HepG2 (cell line): ENCODE results near the gene EVPLL. TPM values are rescaled to one million over a fixed set of nuclear protein-coding genes. Genes with fewer than 3 reads are reported as not detected.

ENCODE experiments used
- ATAC-seq: fragments of 200-7000 bp; cut with Tn5 transposase; 3 replicates; pipeline ENCODE4 v1.9.1; 2020; ENCODE audit warnings: mild to moderate bottlenecking, moderate library complexity
- BruUV-seq: library from RNA; stranded (reverse); fragments of 400-500 nt; replicated peaks from 2 replicates; lab custom pipeline; 2021; lab: Mats Ljungman, UMichigan
- CTCF ChIA-PET: fragments of 300-600 bp; formaldehyde crosslinking; extraction: SDS; loops from one replicate; lab custom pipeline; 2021; ENCODE audit warnings: low total read pairs, inconsistent platforms, low intra/inter-chr PET ratio; lab: Yijun Ruan, JAX
- POLR2A ChIA-PET: fragments of 350-600 bp; sonication (Branson Sonifier 250); formaldehyde crosslinking; loops from one replicate; lab custom pipeline; 2020; ENCODE audit warnings: antibody characterized with exemption, inconsistent platforms; lab: Yijun Ruan, JAX
- DNase-seq: peaks from one replicate; pipeline ENCODE4 v3.0.0-alpha.2; 2015; ENCODE audit warnings: low spot score
- FAIRE-seq: peaks from 3 replicates; lab custom pipeline; 2011; peaks lifted over from hg19 to GRCh38; lab: Jason Lieb, UNC
- H2AFZ ChIP-seq: one replicate; pipeline ENCODE4 v1.6.1; 2011; ENCODE audit warnings: low read length, inconsistent platforms
- H3K27ac ChIP-seq: fragments of 300-600 bp; 3 replicates; pipeline ENCODE4 v1.8.0; 2011; ENCODE audit warnings: mixed run types, mild to moderate bottlenecking, mixed read lengths, low read length, inconsistent platforms; ENCODE audit not compliant: insufficient read depth; ENCODE audit errors: extremely low read length
- H3K27me3 ChIP-seq, 2 experiments: fragments of 200-600 bp in 1 of 2; 2 replicates in 1 of 2; 3 replicates in 1 of 2; pipeline versions ENCODE4 v1.6.0 to v1.8.0; 2011; ENCODE audit warnings: low read length in 2 of 2, mild to moderate bottlenecking in 2 of 2, moderate library complexity in 2 of 2, inconsistent platforms in 1 of 2; ENCODE audit not compliant: insufficient read depth in 2 of 2, control insufficient read depth in 1 of 2
- H3K36me3 ChIP-seq, 2 experiments: fragments of 200-600 bp in 1 of 2; replicated peaks in 1 of 2; 2 replicates in 1 of 2; 3 replicates in 1 of 2; pipeline versions ENCODE4 v1.5.1 to v1.8.0; 2011; ENCODE audit warnings: low read length in 2 of 2, inconsistent platforms in 1 of 2; ENCODE audit not compliant: insufficient read depth in 2 of 2, control insufficient read depth in 1 of 2
- H3K4me1 ChIP-seq: 2 replicates; pipeline ENCODE4 v1.5.1; 2012; ENCODE audit warnings: low read length, inconsistent platforms; ENCODE audit not compliant: insufficient read depth
- H3K4me2 ChIP-seq: 2 replicates; pipeline ENCODE4 v1.6.0; 2011; ENCODE audit warnings: low read depth, low read length, inconsistent platforms
- H3K4me3 ChIP-seq, 3 experiments: fragments of 200-600 bp in 1 of 3; sonication (generic), shearing (Covaris generic) in 1 of 3; replicated peaks in 1 of 3; 2 replicates each; pipeline ENCODE4 v1.5.1; 2011 to 2016; ENCODE audit warnings: low read length in 3 of 3, inconsistent platforms in 2 of 3, low read depth in 2 of 3, mild to moderate bottlenecking in 2 of 3, control low read depth in 1 of 3, mixed read lengths in 1 of 3; ENCODE audit not compliant: insufficient read depth in 1 of 3
- H3K79me2 ChIP-seq: one replicate; pipeline ENCODE4 v1.6.1; 2011; ENCODE audit warnings: low read length, inconsistent platforms; ENCODE audit not compliant: insufficient read depth
- H3K9ac ChIP-seq: 2 replicates; pipeline ENCODE4 v1.6.0; 2011; ENCODE audit warnings: mild to moderate bottlenecking, low read depth, low read length, inconsistent platforms; ENCODE audit not compliant: insufficient read depth
- H3K9me3 ChIP-seq: 2 replicates; pipeline ENCODE4 v1.5.1; 2012; ENCODE audit warnings: mild to moderate bottlenecking, low read length
- H4K20me1 ChIP-seq: 2 replicates; pipeline ENCODE4 v1.6.0; 2011; ENCODE audit warnings: inconsistent platforms, mild to moderate bottlenecking, low read length, moderate library complexity; ENCODE audit not compliant: insufficient read depth
- BCL6 ChIP-seq: IDR thresholded peaks from 2 replicates; pipeline ENCODE4 v1.6.1; 2016; ENCODE audit warnings: missing genetic modification reagents, missing compliant biosample characterization
- BRD4 ChIP-seq: sonication (generic); formaldehyde crosslinking; IDR thresholded peaks from 2 replicates; pipeline ENCODE4 v1.4.0; 2020; ENCODE audit warnings: missing genetic modification reagents
- CBX2 ChIP-seq, 2 experiments: fragments of 200-600 bp in 1 of 2; sonication (generic); formaldehyde crosslinking in 1 of 2; IDR thresholded peaks; 2 replicates each; pipeline versions ENCODE4 v1.7.0 to v1.8.1; 2018 to 2022; ENCODE audit warnings: low read depth in 2 of 2, low read length in 1 of 2, mild to moderate bottlenecking in 1 of 2, missing genetic modification reagents in 1 of 2
- CHD2 ChIP-seq: IDR thresholded peaks from 2 replicates; pipeline ENCODE4 v1.6.1; 2011; ENCODE audit warnings: low read depth, low read length, improper control_type of control experiment
- DRAP1 ChIP-seq: IDR thresholded peaks from 2 replicates; pipeline ENCODE4 v1.6.1; 2016; ENCODE audit warnings: missing genetic modification reagents, missing compliant biosample characterization
- GATA4 ChIP-seq: sonication (generic); IDR thresholded peaks from 2 replicates; pipeline ENCODE4 v1.6.1; 2016; ENCODE audit warnings: antibody characterized with exemption, low read depth, borderline replicate concordance
- HDAC6 ChIP-seq: fragments of 200-600 bp; sonication (generic); IDR thresholded peaks from 2 replicates; pipeline ENCODE4 v1.7.0; 2017; ENCODE audit warnings: mild to moderate bottlenecking, antibody characterized with exemption, low read length, low read depth
- NKX3-1 ChIP-seq: sonication (generic); formaldehyde crosslinking; IDR thresholded peaks from 2 replicates; pipeline ENCODE4 v1.5.0; 2020; ENCODE audit warnings: missing genetic modification reagents
- NPAS2 ChIP-seq: sonication (generic); formaldehyde crosslinking; IDR thresholded peaks from 2 replicates; pipeline ENCODE4 v1.8.0; 2022; ENCODE audit warnings: mild to moderate bottlenecking, missing genetic modification reagents, borderline replicate concordance
- SPEN ChIP-seq: sonication (generic); formaldehyde crosslinking; IDR thresholded peaks from 2 replicates; pipeline ENCODE4 v1.5.1; 2020; ENCODE audit warnings: low read depth, mild to moderate bottlenecking, missing genetic modification reagents
- ZNF230 ChIP-seq: sonication (generic); formaldehyde crosslinking; IDR thresholded peaks from 2 replicates; pipeline ENCODE4 v1.4.0; 2020; ENCODE audit warnings: mild to moderate bottlenecking, missing genetic modification reagents
- ZNF350 ChIP-seq: sonication (generic); formaldehyde crosslinking; IDR thresholded peaks from 2 replicates; pipeline ENCODE4 v1.4.0; 2020; ENCODE audit warnings: mild to moderate bottlenecking, low read depth, missing genetic modification reagents, borderline replicate concordance
- ZNF530 ChIP-seq: sonication (generic); formaldehyde crosslinking; IDR thresholded peaks from 2 replicates; pipeline ENCODE4 v1.5.0; 2020; ENCODE audit warnings: low read depth, mild to moderate bottlenecking, missing genetic modification reagents
- ZXDC ChIP-seq: sonication (generic); formaldehyde crosslinking; IDR thresholded peaks from 2 replicates; pipeline ENCODE4 v1.5.0; 2020; ENCODE audit warnings: mild to moderate bottlenecking, missing genetic modification reagents
- WGBS: methylation state at CpG from one replicate; pipeline ENCODE4 v1.1.6; 2017; ENCODE audit warnings: low lambda C conversion rate; 5-methylcytosine and 5-hydroxymethylcytosine counted together
- in situ Hi-C: cut with HindIII; loops from 2 replicates; pipeline ENCODE4 v1.10.0; 2017; ENCODE audit warnings: low pct_unique_long_range_greater_than_20kb; ENCODE audit not compliant: extremely low pct_ligation_motif_present
- intact Hi-C: fragments of 100-400 bp; cut with micrococcal nuclease; formaldehyde crosslinking; loops from one replicate; pipeline ENCODE4 v1.10.0; 2022; ENCODE audit not compliant: unreplicated experiment
- polyA plus RNA-seq, 8 experiments: library from polyadenylated mRNA; depleted of rRNA in 3 of 8; stranded (reverse) in 7 of 8; unstranded in 1 of 8; fragments of >200 nt; fragmentation: Illumina TruSeq in 4 of 8; extraction: Trizol in 4 of 8; gene quantifications; 2 replicates each; pipeline versions ENCODE4 v1.2.1 to v1.2.3, GENCODE V29; 2011 to 2016; ENCODE audit warnings: low read depth in 4 of 8, missing spikeins in 1 of 8, mixed read lengths in 1 of 8; ENCODE audit not compliant: insufficient read depth in 1 of 8
- total RNA-seq, 5 experiments: library from RNA; depleted of rRNA; stranded (reverse); fragments of >200 nt; fragmentation: Illumina TruSeq; extraction: Trizol; gene quantifications; 2 replicates each; pipeline ENCODE4 v1.2.3, GENCODE V29; 2016; ENCODE audit warnings: low read depth in 1 of 5

Gene EVPLL
- total and polyA plus RNA-seq, 2 of the 13 experiments (the other 11 are each of a cell fraction or from before 2014, with no cell fraction given): 0.07 TPM; not detected in 1

- in situ Hi-C loops (no loop called here), intact Hi-C loops (no loop called here)
- no peak for ATAC-seq
- no peak overlapping the region for H3K9ac ChIP-seq
- H3K9me3 ChIP-seq: peaks cover 6% of the 10 kb centered on the region
- no peaks in the 10 kb centered on the region for H3K79me2 ChIP-seq
- ChIA-PET POLR2A (no interaction called here), CTCF (no interaction called here)
- FAIRE-seq: no peak
- no peaks in the 10 kb centered on the region for H4K20me1 ChIP-seq
- no peak overlapping the region for H3K4me3 ChIP-seq
- DNase-seq: no peak
- H3K4me1 ChIP-seq: no peaks in the 10 kb centered on the region
- no peaks in the 10 kb centered on the region for H3K36me3 ChIP-seq
- H3K4me2 ChIP-seq: no peak overlapping the region
- no peaks in the 10 kb centered on the region; a peak in 1 of 5 replicates for H3K27me3 ChIP-seq
- H3K27ac ChIP-seq: no peak overlapping the region
- no peak for TF ChIP-seq SPEN
- no peak for TF ChIP-seq ZXDC
- TF ChIP-seq CBX2 (IDR thresholded peaks at IDR 0.05; ENCODE audit: low read depth, low read length): no peak
- TF ChIP-seq CBX2 (CRISPR knock-in tag; IDR thresholded peaks at IDR 0.05; ENCODE audit: low read depth): no peak
- TF ChIP-seq NKX3-1 (CRISPR knock-in tag): no peak
- TF ChIP-seq CHD2: no peak
- WGBS: 36% methylated on average over 5 of the region's 5 CpGs
- no peak overlapping the region for H2AFZ ChIP-seq
- BruUV-seq: no TSS peak
Observed at GRCh38 chr17:18370761-18371160, 6.8 kb upstream of the EVPLL start.

GRCh38 chr17:18371455-18371854 lies 6.1 kb upstream of the EVPLL start:
- Histone ChIP-seq H3K27ac (no peak overlapping the region), H3K9ac (no peak overlapping the region), H3K4me1 (0 out of 2 replicates have a peak, but pooled peaks cover under 1% of the 10 kb centered on the region), H3K4me2 (no peak overlapping the region), H4K20me1 (no peaks in the 10 kb centered on the region), H3K79me2 (no peaks in the 10 kb centered on the region), H3K36me3 (no peaks in the 10 kb centered on the region), H3K27me3 (no peaks in the 10 kb centered on the region; a peak in 1 of 5 replicates), H3K4me3 (no peak overlapping the region), H2AFZ (no peak overlapping the region), H3K9me3 (peaks cover 6% of the 10 kb centered on the region)
- in situ Hi-C loops: no loop called here
- no TSS peak for BruUV-seq
- DNase-seq (no peak), FAIRE-seq (no peak), ATAC-seq (no peak)
- ChIA-PET POLR2A (no interaction called here), CTCF (no interaction called here)
- WGBS: 47% methylated on average over 7 of the region's 7 CpGs
- intact Hi-C loops: no loop called here
- TF ChIP-seq HDAC6: no peak
- no peak for TF ChIP-seq NPAS2
- no peak for TF ChIP-seq ZNF350 (CRISPR knock-in tag)
- TF ChIP-seq BCL6 (CRISPR knock-in tag): no peak
- TF ChIP-seq DRAP1 (CRISPR knock-in tag): no peak
- TF ChIP-seq BRD4 (CRISPR knock-in tag): no peak
- TF ChIP-seq ZNF530 (CRISPR knock-in tag): no peak
- no peak for TF ChIP-seq GATA4
- TF ChIP-seq ZNF230 (CRISPR knock-in tag): no peak
